Stimulated activated CD4-positive, alpha-beta T cell treated with anti-CD3 and anti-CD28 coated beads, Interleukin-12 subunit alpha, Interleukin-12 subunit beta, amount 100 ng/mL, for 48 hours (primary cell): ENCODE data around the gene B4GALT4.

Source experiments
- DNase-seq, 3 donors: peaks; one replicate each; pipeline ENCODE4 v3.0.0-alpha.2; 2020; ENCODE audit warnings: low read depth in 2 of 3, low spot score in 1 of 3

Gene B4GALT4

DNA sequence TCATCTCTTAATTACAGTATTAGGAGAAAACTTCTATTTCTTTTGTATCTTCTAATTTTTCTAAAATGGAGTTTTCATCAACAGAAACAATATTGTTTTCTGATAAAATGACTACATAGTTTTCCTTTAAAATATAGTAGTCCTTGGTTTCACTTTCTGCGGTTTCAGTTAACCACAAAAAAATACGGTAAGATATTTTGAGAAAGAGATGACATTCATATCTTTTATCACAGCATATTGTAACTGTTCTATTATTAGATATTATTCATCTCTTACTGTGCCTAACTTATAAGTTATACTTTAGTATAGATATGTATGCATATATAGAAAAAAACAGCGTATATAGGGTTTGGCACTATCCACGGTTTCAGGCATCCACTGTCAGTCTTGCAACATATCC, 2.3 kb downstream of the B4GALT4 start:
- DNase-seq: no peak

DNA sequence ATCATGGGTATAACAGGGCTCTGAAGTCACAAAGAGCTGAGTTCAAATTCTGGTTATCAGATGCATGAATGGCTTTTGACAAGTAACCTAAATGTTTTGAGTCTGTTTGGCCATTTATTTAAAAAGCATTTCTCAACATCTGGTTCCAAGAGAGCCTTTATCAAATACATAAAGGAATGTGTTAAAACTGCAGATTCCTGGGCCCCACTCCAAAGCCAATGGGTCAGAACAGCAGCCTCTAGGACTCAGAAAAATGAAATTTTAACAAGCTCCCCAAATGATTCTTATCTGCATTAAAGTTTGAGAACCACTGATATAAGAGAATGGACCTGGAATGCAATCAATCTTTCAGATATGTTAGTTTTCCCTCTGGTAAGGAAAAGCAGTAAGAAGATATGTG, 3.4 kb downstream of the B4GALT4 start:
- no peak for DNase-seq

GRCh38 chr3:119236756-119237155, 3.9 kb downstream of the B4GALT4 start:
- no peak for DNase-seq

- no peak for DNase-seq
Measured at GRCh38 chr3:119235151-119235550, 5.5 kb downstream of the B4GALT4 start.

GRCh38 chr3:119234610-119235009, 6.1 kb downstream of the B4GALT4 start:
- DNase-seq: no peak

GRCh38 chr3:119230745-119231144, 9.9 kb downstream of the B4GALT4 start:
- DNase-seq: no peak

- DNase-seq: no peak
Measured at GRCh38 chr3:119230071-119230470, 10.6 kb downstream of the B4GALT4 start.

DNA sequence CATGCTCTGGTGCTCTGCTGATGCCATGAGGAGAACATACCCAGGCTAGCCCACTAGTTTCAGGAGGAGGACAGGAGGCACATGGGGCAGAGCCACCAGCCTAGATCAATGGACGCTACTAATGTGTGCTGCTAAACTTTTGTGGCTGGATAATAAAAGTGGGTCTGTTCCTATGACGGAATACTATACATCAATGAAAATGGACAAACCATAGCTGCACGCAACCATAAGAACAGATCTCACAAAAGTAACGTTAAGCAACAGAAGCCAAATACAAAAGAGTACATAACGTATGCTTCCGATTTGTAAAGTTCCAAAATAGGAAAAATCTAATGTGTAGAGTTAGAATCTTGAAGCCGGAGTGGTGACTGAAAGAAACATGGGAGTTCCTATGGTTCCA, 11.5 kb downstream of the B4GALT4 start:
- DNase-seq: no peak

DNA sequence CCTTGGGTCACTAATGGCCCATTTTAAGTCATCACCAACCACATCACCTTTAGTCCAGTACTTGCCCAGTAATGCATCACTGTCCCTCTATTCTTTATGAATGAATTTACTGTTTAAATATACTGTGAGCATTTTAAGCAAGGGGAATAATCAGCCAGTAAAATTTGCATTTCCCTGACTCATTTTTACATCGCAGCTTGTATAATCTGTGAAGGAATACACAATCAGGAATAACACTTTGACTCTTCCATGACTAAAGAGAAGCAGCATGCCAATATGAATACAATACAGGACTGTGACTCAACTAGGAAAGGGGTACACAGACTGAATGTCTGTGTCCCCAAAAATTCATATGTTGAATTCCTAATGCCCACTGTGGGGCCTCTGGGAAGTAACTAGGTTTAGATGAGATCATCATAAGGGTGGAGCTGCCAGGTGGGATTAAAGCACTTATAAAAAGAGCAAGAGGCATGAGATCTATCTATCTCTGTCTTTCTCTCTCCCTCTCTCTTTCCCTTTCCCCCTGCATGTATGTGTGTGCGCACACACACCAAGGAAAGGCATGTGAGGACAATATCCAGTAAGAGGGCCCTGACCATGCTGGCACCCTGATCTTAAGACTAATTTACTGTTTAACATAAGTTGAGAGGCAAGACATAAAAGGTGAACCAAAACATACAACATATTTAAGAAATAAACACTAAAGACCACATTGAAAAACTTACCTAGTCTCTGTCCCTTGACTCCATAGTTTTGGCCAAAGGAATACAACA, 12.1 kb downstream of the B4GALT4 start:
- DNase-seq: no peak

GRCh38 chr3:119227070-119227850, 13.4 kb downstream of the B4GALT4 start:
- no peak for DNase-seq

- DNase-seq: no peak
Measured at GRCh38 chr3:119225121-119225520, 15.6 kb downstream of the B4GALT4 start.

GRCh38 chr3:119223511-119223910, 17.2 kb downstream of the B4GALT4 start:
- DNase-seq: no peak

GRCh38 chr3:119222391-119222790, 18.3 kb downstream of the B4GALT4 start:
- DNase-seq: no peak

GRCh38 chr3:119221779-119222320, 18.8 kb downstream of the B4GALT4 start:
- no peak for DNase-seq

- DNase-seq: no peak
Measured at GRCh38 chr3:119220970-119221667, 19.6 kb downstream of the B4GALT4 start.

DNA sequence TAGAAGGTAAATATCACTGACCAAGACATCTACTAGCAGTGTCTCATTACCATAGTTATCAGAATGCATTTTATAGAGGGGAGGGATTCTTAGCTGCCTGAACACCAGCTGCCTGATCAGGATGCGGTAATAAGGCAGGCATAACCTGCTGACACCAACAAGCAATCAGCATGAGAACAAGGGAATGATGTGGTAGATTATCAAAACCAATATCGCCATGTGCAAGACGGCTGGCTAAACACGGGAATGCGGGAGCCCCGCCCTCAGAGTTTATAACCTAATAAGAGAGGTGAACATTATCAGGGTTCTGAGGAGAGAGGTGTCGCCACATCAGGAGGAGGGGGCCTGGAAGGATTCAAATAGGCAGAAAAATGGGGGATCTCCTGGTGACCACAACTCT, 20.5 kb downstream of the B4GALT4 start:
- DNase-seq: no peak

DNA sequence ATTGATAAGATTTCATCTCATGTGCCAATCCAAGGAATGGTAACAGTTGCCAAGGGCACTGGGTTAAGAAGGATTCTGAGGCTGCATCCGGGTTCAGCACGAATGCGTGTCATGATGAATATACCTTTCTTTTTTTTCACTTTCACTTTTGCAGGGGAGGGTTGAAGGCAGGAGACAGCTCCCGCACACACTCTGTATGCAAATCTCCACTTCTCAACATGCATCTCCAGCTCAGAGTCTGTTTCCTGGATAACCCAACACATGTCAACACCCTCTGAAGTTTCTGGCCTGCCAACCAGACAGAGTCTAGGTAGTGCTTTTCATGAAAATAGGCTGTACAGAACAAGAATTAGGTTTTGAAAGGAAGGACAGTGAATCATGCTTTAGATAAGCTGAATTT, 21.6 kb downstream of the B4GALT4 start:
- DNase-seq: peak in 1 of 3 donors; percentile 22

- DNase-seq: no peak
Measured at GRCh38 chr3:119211803-119212202, 28.9 kb downstream of the B4GALT4 start.

- DNase-seq: no peak
Measured at GRCh38 chr3:119211193-119211592, 29.5 kb downstream of the B4GALT4 start.

DNA sequence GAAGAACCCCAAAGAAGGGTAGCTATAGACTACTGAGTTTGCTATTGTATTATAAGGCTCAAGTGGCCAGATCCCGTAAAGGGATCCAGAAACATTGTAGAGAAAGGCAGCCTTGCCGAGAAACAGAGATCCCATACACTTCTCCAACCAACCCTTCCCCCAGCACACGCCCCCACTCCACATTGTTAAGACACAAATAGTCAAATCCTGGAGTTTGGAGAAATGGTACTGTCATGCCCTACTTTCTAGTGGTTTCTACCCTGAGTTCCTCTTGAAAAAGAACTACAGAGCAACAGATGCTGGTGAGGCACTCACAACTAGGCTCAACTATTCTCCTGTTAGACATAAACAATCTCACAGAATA, 33.2 kb downstream of the B4GALT4 start:
- no peak for DNase-seq

GRCh38 chr3:119206611-119207511, 33.8 kb downstream of the B4GALT4 start:
- no peak for DNase-seq
